ENCODE data around the gene CYB561. TPM values are rescaled to one million over a fixed set of nuclear protein-coding genes. Genes with fewer than 3 reads are reported as not detected.

Gene CYB561
- total RNA-seq, 1 donor from 2014 or later: 17.2 TPM

- Mint-ChIP-seq H3K9me3 (ENCODE audit: unreplicated experiment) (peaks cover 2% of the 10 kb centered on the region), H3K36me3 (ENCODE audit: unreplicated experiment) (peaks cover 4% of the 10 kb centered on the region), H3K4me3 (ENCODE audit: unreplicated experiment) (peak overlapping the region; percentile 59), H3K27ac (ENCODE audit: unreplicated experiment) (no peak overlapping the region), H3K4me1 (ENCODE audit: low read depth, unreplicated experiment) (no peaks in the 10 kb centered on the region), H3K27me3 (ENCODE audit: unreplicated experiment) (peaks cover 5% of the 10 kb centered on the region)
- no peak for TF ChIP-seq CTCF (IDR thresholded peaks at IDR 0.05; ENCODE audit: partially characterized antibody, unreplicated experiment)
- no peak for DNase-seq
Observed at GRCh38 chr17:63412234-63412633, 33.9 kb downstream of the CYB561 start.

- peaks cover 4% of the 10 kb centered on the region for H3K36me3 Mint-ChIP-seq (ENCODE audit: unreplicated experiment)
- H3K4me1 Mint-ChIP-seq (ENCODE audit: low read depth, unreplicated experiment): peaks cover 3% of the 10 kb centered on the region
Observed at GRCh38 chr17:63407741-63408330, 38.3 kb downstream of the CYB561 start.

DNA sequence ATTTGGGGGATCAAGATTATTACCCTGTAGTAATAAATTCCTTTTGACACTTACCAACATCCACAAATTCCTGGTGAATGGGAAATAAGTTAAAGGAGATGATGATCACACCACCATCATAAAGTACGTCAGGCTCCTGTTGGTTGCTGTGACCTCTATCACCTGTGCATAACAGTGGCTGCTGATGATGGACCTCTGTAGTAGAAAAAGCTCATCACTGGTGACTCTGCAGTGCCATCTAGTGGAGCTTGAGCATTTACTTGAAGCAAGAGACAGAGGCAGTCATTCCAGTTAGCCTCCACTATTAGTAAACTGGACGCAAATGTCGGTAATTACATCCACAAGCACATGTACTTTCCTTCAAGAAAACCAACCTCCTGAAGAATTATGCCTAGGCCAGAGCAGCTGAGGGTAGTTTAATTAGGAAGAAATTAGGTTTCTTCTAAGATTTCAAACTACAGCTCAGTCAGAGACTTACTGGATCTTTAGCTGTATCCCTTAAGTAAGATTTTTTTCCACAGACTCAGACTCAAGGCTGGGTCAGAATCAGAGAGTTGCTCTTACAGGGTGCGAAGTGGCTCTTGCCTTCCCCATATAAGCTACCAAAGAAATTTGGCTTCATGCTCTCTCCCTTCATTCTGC is 39.3 kb downstream of the CYB561 start:
- H3K4me3 Mint-ChIP-seq (ENCODE audit: unreplicated experiment): no peak overlapping the region
- peaks cover 2% of the 10 kb centered on the region for H3K9me3 Mint-ChIP-seq (ENCODE audit: unreplicated experiment)
- H3K36me3 Mint-ChIP-seq (ENCODE audit: unreplicated experiment): peaks cover 4% of the 10 kb centered on the region
- no peaks in the 10 kb centered on the region for H3K27me3 Mint-ChIP-seq (ENCODE audit: unreplicated experiment)
- no peak overlapping the region for H3K27ac Mint-ChIP-seq (ENCODE audit: unreplicated experiment)
- peak; percentile 58 for DNase-seq
- TF ChIP-seq CTCF (IDR thresholded peaks at IDR 0.05; ENCODE audit: partially characterized antibody, unreplicated experiment): peak; percentile 77
- peaks cover 8% of the 10 kb centered on the region for H3K4me1 Mint-ChIP-seq (ENCODE audit: low read depth, unreplicated experiment)

More at GRCh38 chr17:63407741-63408330, 38.3 kb downstream of the CYB561 start:
- H3K27me3 Mint-ChIP-seq (ENCODE audit: unreplicated experiment): peaks cover 4% of the 10 kb centered on the region
- H3K27ac Mint-ChIP-seq (ENCODE audit: unreplicated experiment): no peak overlapping the region
- no peak for DNase-seq
- no peak for TF ChIP-seq CTCF (IDR thresholded peaks at IDR 0.05; ENCODE audit: partially characterized antibody, unreplicated experiment)
- no peak overlapping the region for H3K4me3 Mint-ChIP-seq (ENCODE audit: unreplicated experiment)
- H3K9me3 Mint-ChIP-seq (ENCODE audit: unreplicated experiment): peaks cover 2% of the 10 kb centered on the region

- Mint-ChIP-seq H3K4me3 (ENCODE audit: unreplicated experiment) (no peak overlapping the region), H3K27ac (ENCODE audit: unreplicated experiment) (no peak overlapping the region), H3K4me1 (ENCODE audit: low read depth, unreplicated experiment) (peaks cover 11% of the 10 kb centered on the region), H3K27me3 (ENCODE audit: unreplicated experiment) (no peaks in the 10 kb centered on the region), H3K36me3 (ENCODE audit: unreplicated experiment) (peaks cover 1% of the 10 kb centered on the region), H3K9me3 (ENCODE audit: unreplicated experiment) (no peaks in the 10 kb centered on the region)
- peak; percentile 78 for TF ChIP-seq CTCF (IDR thresholded peaks at IDR 0.05; ENCODE audit: partially characterized antibody, unreplicated experiment)
- no peak for DNase-seq
Observed at GRCh38 chr17:63405741-63406261, 40.3 kb downstream of the CYB561 start.

DNA sequence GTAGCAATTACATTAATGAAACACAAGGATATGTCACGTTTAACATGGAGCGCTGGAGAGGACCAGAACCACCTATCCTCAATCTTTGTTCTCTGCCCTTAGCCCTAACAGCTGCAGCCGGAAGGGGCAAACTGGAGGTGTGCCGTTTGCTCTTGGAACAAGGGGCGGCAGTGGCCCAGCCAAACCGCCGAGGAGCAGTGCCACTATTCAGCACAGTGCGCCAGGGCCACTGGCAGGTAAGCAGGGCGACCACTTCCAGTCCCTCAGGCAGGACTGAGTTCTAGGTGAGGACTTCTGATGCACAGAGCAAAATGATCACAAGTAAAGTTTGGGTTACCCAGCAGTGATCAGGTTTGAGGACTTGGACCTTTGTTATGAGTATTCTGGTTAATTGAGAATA is 41.1 kb downstream of the CYB561 start:
- H3K4me1 Mint-ChIP-seq (ENCODE audit: low read depth, unreplicated experiment): peaks cover 12% of the 10 kb centered on the region

More for the DNA sequence above, 41.1 kb downstream of the CYB561 start:
- no peak for TF ChIP-seq CTCF (IDR thresholded peaks at IDR 0.05; ENCODE audit: partially characterized antibody, unreplicated experiment)
- Mint-ChIP-seq H3K36me3 (ENCODE audit: unreplicated experiment) (peaks cover 1% of the 10 kb centered on the region), H3K27ac (ENCODE audit: unreplicated experiment) (no peak overlapping the region), H3K27me3 (ENCODE audit: unreplicated experiment) (peaks cover under 1% of the 10 kb centered on the region), H3K4me3 (ENCODE audit: unreplicated experiment) (no peak overlapping the region), H3K9me3 (ENCODE audit: unreplicated experiment) (peaks cover 1% of the 10 kb centered on the region)
- DNase-seq: no peak

Measured in glutamatergic neuron (in vitro differentiated cells).